ENCODE results near the gene AKR1C2. TPM values are rescaled to one million over a fixed set of nuclear protein-coding genes. Genes with fewer than 3 reads are reported as not detected.
"Not testable (repeated sequence)": the region's sequence is repeated elsewhere in the genome, so short reads cannot be mapped to it uniquely, and the experiment has no call there.

AKR1C2 gene
- total RNA-seq, 2 experiments from 2014 or later, result 0.17 TPM; not detected in 1

DNA sequence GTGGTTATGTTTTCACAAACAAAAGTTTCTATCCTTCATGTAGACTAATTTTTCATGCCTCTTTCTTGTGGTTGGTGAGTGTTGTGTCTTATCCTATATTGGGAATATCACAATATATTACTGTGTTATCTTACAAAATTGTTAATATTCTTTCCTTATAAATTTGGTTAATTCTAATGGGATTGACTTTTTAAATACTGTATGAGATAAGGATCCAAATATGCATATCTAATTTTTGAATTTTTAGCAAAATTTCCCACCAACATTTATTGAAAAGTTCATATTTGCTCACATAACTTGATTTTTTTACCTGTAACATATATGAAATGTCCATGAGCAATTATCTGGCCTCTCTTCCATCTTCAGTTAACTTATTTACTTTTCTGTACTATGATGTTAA is 29.3 kb downstream of the AKR1C2 start:
- CTCF ChIA-PET; H3K27me3 Mint-ChIP-seq; H3K9me3 Mint-ChIP-seq; H3K36me3 Mint-ChIP-seq (ENCODE audit: low read depth); H3K4me3 Mint-ChIP-seq; H3K4me1 Mint-ChIP-seq; H3K27ac Mint-ChIP-seq; POLR2A ChIA-PET; DNase-seq: not testable (repeated sequence)

DNA sequence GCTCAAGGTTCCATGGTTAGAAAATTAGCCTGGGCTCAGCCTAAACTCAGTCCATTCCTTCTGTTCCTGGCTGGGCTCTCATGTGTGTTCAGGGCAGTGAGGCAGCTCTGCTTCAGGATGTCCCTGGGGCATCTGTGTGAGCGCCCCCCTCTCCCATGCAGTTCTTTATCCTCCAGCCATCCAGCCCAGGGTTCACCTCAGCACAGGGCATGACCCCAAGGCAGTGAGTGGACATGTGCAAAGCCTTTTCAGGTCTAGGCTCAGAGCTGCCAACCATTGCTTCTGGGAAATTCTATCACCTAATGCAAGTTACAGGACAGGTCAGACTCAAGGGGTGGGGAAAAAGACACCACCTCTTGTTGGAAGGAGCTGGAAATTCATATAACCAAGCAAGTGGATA is 30.4 kb downstream of the AKR1C2 start:
- H3K27ac Mint-ChIP-seq; POLR2A ChIA-PET; H3K4me3 Mint-ChIP-seq; H3K36me3 Mint-ChIP-seq (ENCODE audit: low read depth); H3K9me3 Mint-ChIP-seq; DNase-seq; CTCF ChIA-PET; H3K4me1 Mint-ChIP-seq; H3K27me3 Mint-ChIP-seq: not testable (repeated sequence)

DNA sequence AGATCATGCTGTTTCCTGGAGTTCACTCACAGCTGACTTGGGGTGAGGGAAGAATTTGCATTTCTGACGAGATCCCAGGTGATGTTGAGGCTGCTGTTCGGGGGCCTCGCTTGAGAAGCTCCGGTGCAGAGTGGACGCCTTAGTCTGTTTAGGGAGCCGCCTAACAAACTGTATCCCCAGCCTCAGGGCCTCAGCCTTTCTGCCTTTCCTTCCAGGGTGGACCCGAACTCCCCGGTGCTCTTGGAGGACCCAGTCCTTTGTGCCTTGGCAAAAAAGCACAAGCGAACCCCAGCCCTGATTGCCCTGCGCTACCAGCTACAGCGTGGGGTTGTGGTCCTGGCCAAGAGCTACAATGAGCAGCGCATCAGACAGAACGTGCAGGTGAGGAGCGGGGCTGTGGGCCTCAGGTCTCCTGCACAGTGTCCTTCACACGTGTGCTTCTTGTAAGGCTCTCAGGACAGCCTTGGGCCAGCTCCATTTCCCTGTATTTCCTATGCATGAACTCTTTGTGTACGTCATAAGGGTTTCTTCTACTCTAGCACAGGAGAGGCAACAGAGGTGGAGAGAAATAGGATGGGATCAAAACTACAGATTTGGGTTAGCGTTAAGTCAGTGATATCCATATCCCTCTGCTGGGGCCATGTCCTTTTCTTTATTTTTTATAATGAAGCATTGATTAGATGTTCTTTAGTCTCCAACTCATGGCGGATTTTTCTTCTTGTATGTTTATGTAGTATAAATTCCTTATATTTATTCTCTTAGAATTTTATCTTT is 31.1 kb downstream of the AKR1C2 start:
- DNase-seq; H3K27ac Mint-ChIP-seq; H3K36me3 Mint-ChIP-seq (ENCODE audit: low read depth); H3K4me1 Mint-ChIP-seq; H3K4me3 Mint-ChIP-seq; POLR2A ChIA-PET; H3K27me3 Mint-ChIP-seq; H3K9me3 Mint-ChIP-seq; CTCF ChIA-PET: not testable (repeated sequence)

GRCh38 chr10:4970362-4970761 is 33.3 kb downstream of the AKR1C2 start:
- H3K27me3 Mint-ChIP-seq; DNase-seq; H3K4me3 Mint-ChIP-seq; H3K27ac Mint-ChIP-seq; CTCF ChIA-PET; H3K4me1 Mint-ChIP-seq; POLR2A ChIA-PET; H3K36me3 Mint-ChIP-seq (ENCODE audit: low read depth); H3K9me3 Mint-ChIP-seq: not testable (repeated sequence)

DNA sequence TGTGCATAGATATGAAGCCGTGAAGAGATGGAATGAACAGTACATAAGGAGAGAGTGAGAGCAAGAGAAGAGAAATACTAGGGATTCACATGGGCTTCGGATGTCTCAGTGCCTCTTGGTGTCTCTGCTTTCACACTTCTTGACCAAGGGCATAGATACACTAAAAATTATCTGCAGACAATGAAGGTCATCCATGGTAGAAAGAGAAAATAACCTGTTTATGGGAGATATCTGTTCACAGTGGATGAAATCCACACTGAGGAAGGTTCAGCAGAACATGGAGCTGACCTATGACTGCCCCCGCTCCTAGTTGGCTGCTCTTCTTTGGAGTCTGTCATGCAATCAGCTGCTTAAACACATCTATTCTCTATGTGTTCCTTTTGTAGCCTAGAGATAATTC is 34.4 kb downstream of the AKR1C2 start:
- H3K9me3 Mint-ChIP-seq; H3K27ac Mint-ChIP-seq; H3K36me3 Mint-ChIP-seq (ENCODE audit: low read depth); H3K4me1 Mint-ChIP-seq; CTCF ChIA-PET; POLR2A ChIA-PET; H3K27me3 Mint-ChIP-seq; H3K4me3 Mint-ChIP-seq; DNase-seq: not testable (repeated sequence)

DNA sequence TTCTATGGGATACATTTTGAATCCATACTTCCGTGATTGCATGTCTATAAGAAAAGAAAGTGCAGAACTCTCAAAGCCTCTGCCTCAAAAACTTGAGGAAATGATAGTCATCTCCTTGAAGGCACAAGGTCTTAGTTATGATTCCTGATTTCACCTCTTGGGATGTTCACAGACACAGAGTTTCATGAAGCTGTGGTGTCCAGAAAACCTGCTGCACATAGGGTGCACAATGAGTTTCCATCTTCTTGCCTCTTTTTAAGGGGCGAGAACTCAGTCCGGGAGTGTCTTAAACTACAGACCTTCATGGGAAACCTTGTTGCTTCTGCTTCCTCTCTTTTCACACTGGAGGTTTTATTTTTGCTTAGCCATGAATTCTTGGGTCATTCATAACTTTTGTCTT is 36.5 kb downstream of the AKR1C2 start:
- H3K36me3 Mint-ChIP-seq (ENCODE audit: low read depth); H3K4me3 Mint-ChIP-seq; CTCF ChIA-PET; H3K9me3 Mint-ChIP-seq; POLR2A ChIA-PET; H3K4me1 Mint-ChIP-seq; DNase-seq; H3K27ac Mint-ChIP-seq; H3K27me3 Mint-ChIP-seq: not testable (repeated sequence)

DNA sequence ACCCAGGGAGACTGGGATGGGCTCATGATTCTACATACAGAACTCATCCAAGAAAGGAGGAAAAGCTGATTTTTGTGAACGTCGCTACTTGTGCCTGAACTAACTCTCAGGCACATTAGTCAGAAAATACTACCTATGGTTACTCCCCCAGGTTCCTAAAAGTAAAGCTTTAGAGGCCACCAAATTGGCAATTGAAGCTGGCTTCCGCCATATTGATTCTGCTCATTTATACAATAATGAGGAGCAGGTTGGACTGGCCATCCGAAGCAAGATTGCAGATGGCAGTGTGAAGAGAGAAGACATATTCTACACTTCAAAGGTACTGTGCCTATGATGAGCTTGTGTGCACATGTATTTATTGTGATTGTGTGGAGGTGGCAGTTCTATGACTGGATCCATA is 37.9 kb downstream of the AKR1C2 start:
- CTCF ChIA-PET, result interaction anchor here (0.6 kb wide), 1 partner anchor 185 kb away, joined by 3 read pairs; no protein-coding TSS in a partner anchor
- H3K4me1 Mint-ChIP-seq; DNase-seq; H3K36me3 Mint-ChIP-seq (ENCODE audit: low read depth); H3K27ac Mint-ChIP-seq; H3K27me3 Mint-ChIP-seq; POLR2A ChIA-PET; H3K4me3 Mint-ChIP-seq; H3K9me3 Mint-ChIP-seq: not testable (repeated sequence)

DNA sequence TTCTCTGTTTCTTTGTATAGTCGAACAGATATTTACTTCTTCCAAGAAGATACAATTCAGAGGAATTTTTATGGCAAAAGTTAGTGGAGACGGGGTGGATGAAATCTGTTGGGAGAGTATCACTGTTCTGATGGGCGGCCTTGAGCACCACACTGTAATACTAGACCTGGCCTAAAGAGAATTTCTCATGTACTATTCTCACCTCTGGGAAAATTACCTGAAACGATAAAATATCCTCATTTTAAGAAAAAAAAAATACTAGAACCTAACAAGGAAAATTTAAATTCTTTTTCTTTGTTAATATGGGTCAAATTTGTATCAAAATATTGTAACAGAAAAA is 39.9 kb downstream of the AKR1C2 start:
- CTCF ChIA-PET, result interaction anchor here (0.7 kb wide), 1 partner anchor 55 kb away, joined by 3 read pairs; no protein-coding TSS in a partner anchor
- H3K4me1 Mint-ChIP-seq; POLR2A ChIA-PET; DNase-seq; H3K27ac Mint-ChIP-seq; H3K27me3 Mint-ChIP-seq; H3K9me3 Mint-ChIP-seq; H3K4me3 Mint-ChIP-seq; H3K36me3 Mint-ChIP-seq (ENCODE audit: low read depth): not testable (repeated sequence)

GRCh38 chr10:4962876-4963814 is 40.5 kb downstream of the AKR1C2 start, which contains the start of gene AKR1C1:
AKR1C1 (plus strand) TSS chr10:4963415; CDS start chr10:4963445, 30 bp downstream.
- H3K9me3 Mint-ChIP-seq; CTCF ChIA-PET; H3K4me1 Mint-ChIP-seq; H3K4me3 Mint-ChIP-seq; DNase-seq; H3K27ac Mint-ChIP-seq; POLR2A ChIA-PET; H3K36me3 Mint-ChIP-seq (ENCODE audit: low read depth); H3K27me3 Mint-ChIP-seq: not testable (repeated sequence)

- H3K9me3 Mint-ChIP-seq; H3K27ac Mint-ChIP-seq; DNase-seq; H3K4me1 Mint-ChIP-seq; CTCF ChIA-PET; H3K27me3 Mint-ChIP-seq; H3K4me3 Mint-ChIP-seq; POLR2A ChIA-PET; H3K36me3 Mint-ChIP-seq (ENCODE audit: low read depth): not testable (repeated sequence)
These were observed 41.3 kb downstream of the AKR1C2 start for GRCh38 chr10:4962308-4962707.

- H3K36me3 Mint-ChIP-seq (ENCODE audit: low read depth); POLR2A ChIA-PET; H3K27me3 Mint-ChIP-seq; H3K27ac Mint-ChIP-seq; H3K4me1 Mint-ChIP-seq; H3K4me3 Mint-ChIP-seq; DNase-seq; H3K9me3 Mint-ChIP-seq: not testable (repeated sequence)
- CTCF ChIA-PET, result interaction anchor here (0.6 kb wide), 1 partner anchor 906 kb away, joined by 3 read pairs; no protein-coding TSS in a partner anchor
These were observed 42.1 kb downstream of the AKR1C2 start for GRCh38 chr10:4961558-4961957.

DNA sequence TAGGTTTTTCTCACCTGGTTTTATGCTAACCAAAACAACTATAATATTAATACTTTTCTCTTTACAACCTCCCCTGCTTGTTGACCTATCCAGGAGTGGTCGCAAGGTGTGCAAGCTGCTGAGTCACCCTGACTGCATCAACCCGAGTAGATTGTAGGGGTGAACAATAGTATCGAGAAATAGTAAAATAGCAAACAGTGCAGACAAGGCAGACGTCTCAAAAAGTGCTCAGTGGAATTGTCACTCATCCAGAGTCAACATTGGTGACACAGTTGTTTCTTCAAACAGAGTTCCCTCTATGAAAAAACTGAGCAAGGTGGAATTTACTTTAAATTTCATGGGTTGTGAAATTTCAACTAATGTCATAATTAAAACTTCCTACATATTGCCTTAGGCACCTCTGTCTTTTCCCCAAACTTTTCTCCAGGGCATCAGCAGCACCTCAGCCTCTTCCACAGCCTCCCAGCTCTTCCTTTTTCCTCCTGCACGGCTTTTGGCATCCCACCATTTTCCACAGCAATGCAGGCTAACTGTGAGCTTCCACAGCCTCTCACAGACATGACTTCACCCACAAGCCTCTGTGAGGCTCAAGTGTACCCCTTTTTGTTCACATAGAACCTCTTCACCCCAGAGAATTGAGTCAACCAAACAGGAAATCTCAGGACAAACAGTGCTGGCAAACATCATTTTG is 46.6 kb downstream of the AKR1C2 start:
- H3K27me3 Mint-ChIP-seq; H3K27ac Mint-ChIP-seq; POLR2A ChIA-PET; H3K4me3 Mint-ChIP-seq; CTCF ChIA-PET; DNase-seq; H3K9me3 Mint-ChIP-seq; H3K4me1 Mint-ChIP-seq; H3K36me3 Mint-ChIP-seq (ENCODE audit: low read depth): not testable (repeated sequence)

DNA sequence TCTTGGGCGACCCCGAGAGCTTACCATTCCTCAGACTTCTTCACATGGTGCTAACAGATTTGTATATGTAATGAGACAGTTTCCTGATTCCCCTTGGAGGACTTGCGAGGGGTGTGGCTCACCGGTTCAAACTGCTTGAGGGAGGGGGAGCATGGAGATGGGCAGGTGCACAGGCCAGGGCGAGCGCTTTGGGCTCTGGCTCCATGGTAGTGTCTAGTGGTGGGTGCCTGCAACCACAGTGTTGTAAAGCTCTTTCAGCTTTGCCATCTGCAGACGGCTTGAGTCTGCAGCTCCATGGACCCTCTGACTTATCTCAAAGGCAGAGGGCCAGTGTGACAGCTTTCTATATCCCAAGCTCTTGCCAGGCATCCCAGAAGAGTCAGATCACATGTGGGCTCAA is 47.6 kb downstream of the AKR1C2 start:
- H3K4me1 Mint-ChIP-seq; CTCF ChIA-PET; H3K36me3 Mint-ChIP-seq (ENCODE audit: low read depth); POLR2A ChIA-PET; H3K27me3 Mint-ChIP-seq; H3K27ac Mint-ChIP-seq; DNase-seq; H3K4me3 Mint-ChIP-seq; H3K9me3 Mint-ChIP-seq: not testable (repeated sequence)

All from activated CD4-positive, alpha-beta T cell treated with anti-CD3 and anti-CD28 coated beads, Interleukin-2, amount 10 ng/mL, durations not matched to agents 7 days and 5 days (primary cell).